ENCODE results near the gene DDX5. TPM values are rescaled to one million over a fixed set of nuclear protein-coding genes. Genes with fewer than 3 reads are reported as not detected.
A peak's percentile ranks its signal among the peaks of the same experiment; 100 is the strongest.

Gene DDX5
- total and polyA plus RNA-seq, 3 donors from 2014 or later: 516 to 697 (median 557) TPM

DNA sequence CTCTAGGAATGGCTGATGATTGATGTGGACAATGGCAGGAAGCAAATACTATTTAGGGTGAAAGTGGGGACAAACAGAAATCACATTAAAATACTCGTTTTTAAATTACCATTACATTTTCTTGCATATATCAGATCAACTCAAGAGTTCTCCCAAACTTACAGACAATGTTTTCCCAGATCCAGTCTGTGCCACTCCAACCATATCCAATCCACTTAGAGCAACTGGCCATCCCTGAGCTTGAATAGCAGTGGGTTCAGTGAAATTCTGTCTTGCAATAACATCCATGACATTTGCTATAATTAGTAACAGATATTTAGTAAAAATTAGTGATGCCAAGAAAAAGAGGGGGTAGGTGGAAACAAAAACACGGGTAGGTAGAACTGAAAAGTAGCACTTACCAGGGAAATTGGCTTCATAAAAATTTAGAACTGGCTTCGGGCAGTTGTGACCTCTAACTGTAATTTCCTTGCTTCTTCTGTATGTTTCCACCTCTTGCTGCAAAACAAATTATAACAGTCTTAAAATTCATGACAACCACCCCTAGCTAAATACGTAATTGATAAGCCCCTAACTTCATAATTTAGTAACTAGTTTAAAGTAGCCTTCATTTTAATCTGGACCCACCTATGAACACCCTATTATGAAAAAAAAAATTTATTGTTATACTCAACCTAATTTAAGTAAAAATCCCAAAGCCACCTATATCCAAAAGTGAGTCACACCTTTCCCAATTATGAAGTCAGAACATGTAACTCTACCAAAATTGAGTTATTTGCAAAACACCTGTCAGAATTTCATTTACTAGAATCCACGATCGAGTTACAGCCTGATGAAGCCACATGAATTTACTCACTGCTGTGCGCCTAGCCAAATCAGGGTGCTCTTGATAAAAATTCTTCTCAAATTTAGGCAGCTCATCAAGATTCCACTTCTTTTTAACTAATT is 2.0 kb downstream of the DDX5 start:
- H3K4me3 ChIP-seq: peak overlapping the region; percentile 98
- peak overlapping the region; percentile 98 to 100 for H3K27ac ChIP-seq
- H3K4me1 ChIP-seq: peaks cover 18% of the 10 kb centered on the region
- DNase-seq: no peak
- no peaks in the 10 kb centered on the region for H3K9me3 ChIP-seq
- intact Hi-C loops (cut with DNase I; ENCODE audit: low total_unique reads): no loop called here
- 8 to 12% methylated on average over 7 of the region's 7 CpGs for WGBS, 2 donors
- TF ChIP-seq CTCF (IDR thresholded peaks at IDR 0.05): no peak
- TF ChIP-seq POLR2A (IDR thresholded peaks at IDR 0.05): no peak
- no peaks in the 10 kb centered on the region for H3K27me3 ChIP-seq
- H3K36me3 ChIP-seq (ENCODE audit: low read depth, missing control alignments): no peaks in the 10 kb centered on the region

- intact Hi-C loops (cut with DNase I; ENCODE audit: low total_unique reads): no loop called here
- no peak for DNase-seq
- Histone ChIP-seq H3K4me3 (no peak overlapping the region), H3K4me1 (peaks cover 17% of the 10 kb centered on the region), H3K36me3 (ENCODE audit: low read depth, missing control alignments) (no peaks in the 10 kb centered on the region), H3K9me3 (no peaks in the 10 kb centered on the region), H3K27me3 (no peaks in the 10 kb centered on the region), H3K27ac (no peak overlapping the region)
- TF ChIP-seq CTCF (IDR thresholded peaks at IDR 0.05) (no peak), POLR2A (IDR thresholded peaks at IDR 0.05) (no peak)
- WGBS, 2 donors: 71 to 74% methylated on average over 5 of the region's 5 CpGs
Observed at GRCh38 chr17:64503341-64503740, 2.7 kb downstream of the DDX5 start.

- H3K9me3 ChIP-seq: no peaks in the 10 kb centered on the region
- no peak overlapping the region for H3K27ac ChIP-seq
- H3K27me3 ChIP-seq: no peaks in the 10 kb centered on the region
- no peak overlapping the region for H3K4me3 ChIP-seq
- no peak for DNase-seq
- H3K4me1 ChIP-seq: peaks cover 15% of the 10 kb centered on the region
- intact Hi-C loops (cut with DNase I; ENCODE audit: low total_unique reads): no loop called here
- H3K36me3 ChIP-seq (ENCODE audit: low read depth, missing control alignments): no peaks in the 10 kb centered on the region
- no peak for TF ChIP-seq POLR2A (IDR thresholded peaks at IDR 0.05)
- TF ChIP-seq CTCF (IDR thresholded peaks at IDR 0.05): no peak
- WGBS, 2 donors: 75 to 83% methylated on average over 2 of the region's 2 CpGs
Observed at GRCh38 chr17:64502809-64503208, 3.3 kb downstream of the DDX5 start.

- Histone ChIP-seq H3K27me3 (no peaks in the 10 kb centered on the region), H3K4me3 (no peak overlapping the region), H3K4me1 (peaks cover 15% of the 10 kb centered on the region), H3K27ac (no peak overlapping the region), H3K36me3 (ENCODE audit: low read depth, missing control alignments) (no peaks in the 10 kb centered on the region), H3K9me3 (no peaks in the 10 kb centered on the region)
- no peak for DNase-seq
- TF ChIP-seq CTCF (IDR thresholded peaks at IDR 0.05): no peak
- no peak for TF ChIP-seq POLR2A (IDR thresholded peaks at IDR 0.05)
- WGBS, 2 donors: 66 to 68% methylated on average over 3 of the region's 3 CpGs
- intact Hi-C loops (cut with DNase I; ENCODE audit: low total_unique reads): no loop called here
Observed at GRCh38 chr17:64502021-64502420, 4.1 kb downstream of the DDX5 start.
